T-helper 2 cell (primary cell): Measurements from ENCODE around the gene POSTN.
"Not testable (repeated sequence)": the region's sequence is repeated elsewhere in the genome, so short reads cannot be mapped to it uniquely, and the experiment has no call there.

Source experiments
- DNase-seq, 5 experiments: peaks; one replicate each; pipeline versions ENCODE4 v3.0.0 to v3.0.0-alpha.2; 2012 to 2022

The POSTN gene

GRCh38 chr13:37596805-37597204 lies 1.8 kb downstream of the POSTN start:
- no peak for DNase-seq

GRCh38 chr13:37595162-37595561 lies 3.4 kb downstream of the POSTN start:
- no peak for DNase-seq

- DNase-seq: no peak
These were observed 4.0 kb downstream of the POSTN start for GRCh38 chr13:37594550-37594949.

GRCh38 chr13:37589381-37589780 lies 9.2 kb downstream of the POSTN start:
- DNase-seq: not testable (repeated sequence)

GRCh38 chr13:37587236-37587635 lies 11.3 kb downstream of the POSTN start:
- DNase-seq: no peak

- DNase-seq: no peak
These were observed 12.4 kb downstream of the POSTN start for GRCh38 chr13:37586164-37586563.

- no peak for DNase-seq
These were observed 13.0 kb downstream of the POSTN start for GRCh38 chr13:37585541-37585940.

- no peak for DNase-seq
These were observed 22.0 kb downstream of the POSTN start for GRCh38 chr13:37576601-37577000.

- no peak for DNase-seq
These were observed 33.1 kb downstream of the POSTN start for GRCh38 chr13:37565425-37565824.

GRCh38 chr13:37561031-37561430 lies 37.5 kb downstream of the POSTN start:
- DNase-seq: no peak

- DNase-seq: no peak
These were observed 38.0 kb downstream of the POSTN start for GRCh38 chr13:37560526-37560925.

GRCh38 chr13:37558766-37559165 lies 39.8 kb downstream of the POSTN start:
- not testable (repeated sequence) for DNase-seq

- DNase-seq: no peak
These were observed 52.5 kb downstream of the POSTN start for GRCh38 chr13:37546087-37546486.

GRCh38 chr13:37544995-37545394 lies 53.6 kb downstream of the POSTN start:
- no peak for DNase-seq

- DNase-seq: no peak
These were observed 58.5 kb downstream of the POSTN start for GRCh38 chr13:37539976-37540605.

- DNase-seq: no peak
These were observed 59.4 kb downstream of the POSTN start for GRCh38 chr13:37539170-37539569.

- no peak for DNase-seq
These were observed 63.1 kb downstream of the POSTN start for GRCh38 chr13:37535501-37535900.

GRCh38 chr13:37534676-37535075 lies 63.9 kb downstream of the POSTN start:
- no peak for DNase-seq

- DNase-seq: no peak
These were observed 64.4 kb downstream of the POSTN start for GRCh38 chr13:37534181-37534580.

GRCh38 chr13:37531049-37531448 lies 67.5 kb downstream of the POSTN start:
- DNase-seq: no peak

GRCh38 chr13:37529751-37530385 lies 68.7 kb downstream of the POSTN start:
- no peak for DNase-seq

- no peak for DNase-seq
These were observed 71.7 kb downstream of the POSTN start for GRCh38 chr13:37526710-37527473.

- no peak for DNase-seq
These were observed 83.3 kb downstream of the POSTN start for GRCh38 chr13:37515226-37515625.
